ENCODE results near the gene OR52I1. TPM values are rescaled to one million over a fixed set of nuclear protein-coding genes. Genes with fewer than 3 reads are reported as not detected.
A peak's percentile ranks its signal among the peaks of the same experiment; 100 is the strongest.

OR52I1 gene
- total and polyA plus RNA-seq, 8 donors: 0.08 to 0.14 (median 0.11) TPM; not detected in 3

GRCh38 chr11:4605057-4605456, 11.2 kb downstream of the OR52I1 start:
- no peak for DNase-seq
- Histone ChIP-seq H3K4me1 (peaks cover 0 to 19% of the 10 kb centered on the region in 2 donors), H3K27me3 (no peaks in the 10 kb centered on the region), H3K4me3 (no peak overlapping the region), H3K27ac (no peak overlapping the region), H3K9me3 (no peaks in the 10 kb centered on the region), H3K36me3 (peaks cover 0 to 48% of the 10 kb centered on the region in 2 donors)
- TF ChIP-seq CTCF (IDR thresholded peaks at IDR 0.05): no peak
- intact Hi-C loops (cut with DNase I): no loop called here
- no peak for ATAC-seq

- Histone ChIP-seq H3K4me1 (peaks cover 0 to 22% of the 10 kb centered on the region in 2 donors), H3K27me3 (no peaks in the 10 kb centered on the region), H3K27ac (peak overlapping the region in 1 of 2 donors; percentile 93), H3K36me3 (peaks cover 0 to 34% of the 10 kb centered on the region in 2 donors), H3K9me3 (no peaks in the 10 kb centered on the region), H3K4me3 (peak overlapping the region in 1 of 2 donors; percentile 63)
- peak in 2 of 4 donors; percentile 3 to 21 for DNase-seq
- intact Hi-C loops (cut with DNase I): no loop called here
- peak; percentile 40 for ATAC-seq
- TF ChIP-seq CTCF (IDR thresholded peaks at IDR 0.05): no peak
These were observed 12.6 kb downstream of the OR52I1 start for GRCh38 chr11:4606231-4607015.

- peaks cover 0 to 22% of the 10 kb centered on the region in 2 donors for H3K4me1 ChIP-seq
- peak overlapping the region; percentile 92 to 93 for H3K27ac ChIP-seq
- H3K9me3 ChIP-seq: no peaks in the 10 kb centered on the region
- DNase-seq (peak in 2 of 4 donors; percentile 2 to 9), ATAC-seq (peak; percentile 1)
- H3K27me3 ChIP-seq: no peaks in the 10 kb centered on the region
- intact Hi-C loops (cut with DNase I): no loop called here
- peak overlapping the region; percentile 63 to 70 for H3K4me3 ChIP-seq
- H3K36me3 ChIP-seq: peaks cover 0 to 27% of the 10 kb centered on the region in 2 donors
- no peak for TF ChIP-seq CTCF (IDR thresholded peaks at IDR 0.05)
These were observed 13.3 kb downstream of the OR52I1 start for GRCh38 chr11:4607096-4607495.

GRCh38 chr11:4607781-4608666, 14.2 kb downstream of the OR52I1 start, which contains the start of gene TRIM68:
TRIM68 (minus strand) TSS chr11:4608231; CDS start chr11:4605504, 2,727 bp downstream.
- intact Hi-C loops (cut with DNase I): no loop called here
- peak; percentile 99 for ATAC-seq
- H3K36me3 ChIP-seq: peaks cover 0 to 18% of the 10 kb centered on the region in 2 donors

More at GRCh38 chr11:4607781-4608666, 14.2 kb downstream of the OR52I1 start, which contains the start of gene TRIM68:
- TF ChIP-seq CTCF (IDR thresholded peaks at IDR 0.05): no peak
- no peaks in the 10 kb centered on the region for H3K27me3 ChIP-seq
- H3K4me3 ChIP-seq: peak within 1 kb of the TSS; percentile 63 to 70
- H3K4me1 ChIP-seq: peaks cover 0 to 22% of the 10 kb centered on the region in 2 donors
- peak within 1 kb of the TSS; percentile 92 to 93 for H3K27ac ChIP-seq
- DNase-seq: peak; percentile 86 to 99 (median 96)
- no peaks in the 10 kb centered on the region for H3K9me3 ChIP-seq

All from left lung (tissue), 10 donors.